SH-SY5Y (cell line): ENCODE data around the gene MACROD2.

Experiments used
- GATA2 ChIP-seq: IDR thresholded peaks from 2 replicates; pipeline ENCODE4 v1.6.1; 2011; ENCODE audit warnings: mild to moderate bottlenecking, low read depth, low read length
- GATA3 ChIP-seq: IDR thresholded peaks from 2 replicates; pipeline ENCODE4 v1.6.1; 2011; ENCODE audit warnings: low read depth, mild to moderate bottlenecking, low read length, moderate library complexity

- TF ChIP-seq GATA3 (no peak), GATA2 (no peak)
Observed at GRCh38 chr20:14431568-14431967, 436.3 kb downstream of the MACROD2 start.
